MM.1S (cell line): ENCODE results near the gene CXXC5.

Experiments
- DNase-seq: peaks from one replicate; pipeline ENCODE4 v3.0.0-alpha.2; 2015
- H2AFZ ChIP-seq: fragments of 300-600 bp; sonication (generic); 2 replicates; pipeline ENCODE4 v1.6.0; 2016; ENCODE audit warnings: antibody characterized with exemption, low read length
- H3F3A ChIP-seq: fragments of 300-600 bp; sonication (generic); 2 replicates; pipeline ENCODE4 v1.6.1; 2016; ENCODE audit warnings: mild to moderate bottlenecking, antibody characterized with exemption, low read length, moderate library complexity, mixed read lengths; ENCODE audit not compliant: insufficient read depth
- H3K27ac ChIP-seq: fragments of 300-600 bp; sonication (generic); 2 replicates; pipeline ENCODE4 v1.5.1; 2016; ENCODE audit warnings: mild to moderate bottlenecking, low read length
- H3K27me3 ChIP-seq: fragments of 300-600 bp; sonication (generic); replicated peaks from 2 replicates; pipeline ENCODE4 v1.6.0; 2016; ENCODE audit warnings: low read length; ENCODE audit not compliant: insufficient read depth
- H3K36me3 ChIP-seq: fragments of 300-600 bp; sonication (generic); replicated peaks from 2 replicates; pipeline ENCODE4 v1.6.1; 2016; ENCODE audit warnings: mild to moderate bottlenecking, low read length, mixed read lengths; ENCODE audit not compliant: insufficient read depth
- H3K4me1 ChIP-seq: fragments of 300-600 bp; sonication (generic); 2 replicates; pipeline ENCODE4 v1.6.1; 2016; ENCODE audit warnings: low read length, mixed read lengths
- H3K4me2 ChIP-seq: fragments of 300-600 bp; sonication (generic); 2 replicates; pipeline ENCODE4 v1.6.0; 2016; ENCODE audit warnings: low read depth, low read length
- H3K4me3 ChIP-seq: fragments of 300-600 bp; sonication (generic); 2 replicates; pipeline ENCODE4 v1.5.1; 2016; ENCODE audit warnings: low read length, mixed read lengths
- H3K79me2 ChIP-seq: fragments of 300-600 bp; sonication (generic); 2 replicates; pipeline ENCODE4 v1.6.1; 2016; ENCODE audit warnings: mixed run types, low read length, mixed read lengths
- H3K9ac ChIP-seq: fragments of 300-600 bp; sonication (generic); 2 replicates; pipeline ENCODE4 v1.6.1; 2016; ENCODE audit warnings: low read length, mixed read lengths
- H3K9me2 ChIP-seq: fragments of 300-600 bp; sonication (generic); replicated peaks from 2 replicates; pipeline ENCODE4 v1.6.1; 2016; ENCODE audit warnings: mild to moderate bottlenecking, low read length, mixed read lengths; ENCODE audit not compliant: insufficient read depth
- H3K9me3 ChIP-seq: fragments of 300-600 bp; sonication (generic); replicated peaks from 2 replicates; pipeline ENCODE4 v1.6.1; 2016; ENCODE audit warnings: mild to moderate bottlenecking, low read length, mixed read lengths; ENCODE audit not compliant: insufficient read depth
- H4K20me1 ChIP-seq: fragments of 300-600 bp; sonication (generic); 2 replicates; pipeline ENCODE4 v1.6.1; 2016; ENCODE audit warnings: mild to moderate bottlenecking, low read length, moderate library complexity, mixed read lengths; ENCODE audit not compliant: insufficient read depth
- EZH2 ChIP-seq: fragments of 300-600 bp; sonication (generic); optimal IDR thresholded peaks from 2 replicates; pipeline ENCODE3; 2017; ENCODE audit warnings: low read depth, mild to moderate bottlenecking, antibody characterized with exemption, low read length, mixed read lengths
- EZH2phosphoT487 ChIP-seq: fragments of 300-600 bp; sonication (generic); IDR thresholded peaks from 2 replicates; pipeline ENCODE4 v1.6.1; 2018; ENCODE audit warnings: antibody characterized with exemption, low read length
- TF ChIP-seq, protein P1 (sequence below): fragments of 300-600 bp; sonication (generic); IDR thresholded peaks from 2 replicates; pipeline ENCODE4 v1.5.1; 2016; ENCODE audit warnings: antibody characterized with exemption, low read length, mixed read lengths

CXXC5 gene

GRCh38 chr5:139636975-139637408 is 11.2 kb upstream of the CXXC5 start:
- no peaks in the 10 kb centered on the region for H3K36me3 ChIP-seq
- H3K27ac ChIP-seq = peak overlapping the region; percentile 98
- peak; percentile 46 for DNase-seq
- H3K4me2 ChIP-seq = peak overlapping the region; percentile 96
- H3K79me2 ChIP-seq = peaks cover 21% of the 10 kb centered on the region
- no peaks in the 10 kb centered on the region for H3K27me3 ChIP-seq
- peaks cover 65% of the 10 kb centered on the region for H3F3A ChIP-seq
- no peak for TF ChIP-seq EZH2phosphoT487
- TF ChIP-seq EZH2 = no peak
- TF ChIP-seq, protein P1, sequence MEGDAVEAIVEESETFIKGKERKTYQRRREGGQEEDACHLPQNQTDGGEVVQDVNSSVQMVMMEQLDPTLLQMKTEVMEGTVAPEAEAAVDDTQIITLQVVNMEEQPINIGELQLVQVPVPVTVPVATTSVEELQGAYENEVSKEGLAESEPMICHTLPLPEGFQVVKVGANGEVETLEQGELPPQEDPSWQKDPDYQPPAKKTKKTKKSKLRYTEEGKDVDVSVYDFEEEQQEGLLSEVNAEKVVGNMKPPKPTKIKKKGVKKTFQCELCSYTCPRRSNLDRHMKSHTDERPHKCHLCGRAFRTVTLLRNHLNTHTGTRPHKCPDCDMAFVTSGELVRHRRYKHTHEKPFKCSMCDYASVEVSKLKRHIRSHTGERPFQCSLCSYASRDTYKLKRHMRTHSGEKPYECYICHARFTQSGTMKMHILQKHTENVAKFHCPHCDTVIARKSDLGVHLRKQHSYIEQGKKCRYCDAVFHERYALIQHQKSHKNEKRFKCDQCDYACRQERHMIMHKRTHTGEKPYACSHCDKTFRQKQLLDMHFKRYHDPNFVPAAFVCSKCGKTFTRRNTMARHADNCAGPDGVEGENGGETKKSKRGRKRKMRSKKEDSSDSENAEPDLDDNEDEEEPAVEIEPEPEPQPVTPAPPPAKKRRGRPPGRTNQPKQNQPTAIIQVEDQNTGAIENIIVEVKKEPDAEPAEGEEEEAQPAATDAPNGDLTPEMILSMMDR = no peak
- peak overlapping the region; percentile 65 for H3K4me3 ChIP-seq
- H3K4me1 ChIP-seq = peaks cover 62% of the 10 kb centered on the region
- peak overlapping the region; percentile 93 for H3K9ac ChIP-seq
- H3K9me2 ChIP-seq = no peaks in the 10 kb centered on the region
- H3K9me3 ChIP-seq = no peaks in the 10 kb centered on the region
- no peaks in the 10 kb centered on the region for H4K20me1 ChIP-seq
- no peak overlapping the region for H2AFZ ChIP-seq

DNA sequence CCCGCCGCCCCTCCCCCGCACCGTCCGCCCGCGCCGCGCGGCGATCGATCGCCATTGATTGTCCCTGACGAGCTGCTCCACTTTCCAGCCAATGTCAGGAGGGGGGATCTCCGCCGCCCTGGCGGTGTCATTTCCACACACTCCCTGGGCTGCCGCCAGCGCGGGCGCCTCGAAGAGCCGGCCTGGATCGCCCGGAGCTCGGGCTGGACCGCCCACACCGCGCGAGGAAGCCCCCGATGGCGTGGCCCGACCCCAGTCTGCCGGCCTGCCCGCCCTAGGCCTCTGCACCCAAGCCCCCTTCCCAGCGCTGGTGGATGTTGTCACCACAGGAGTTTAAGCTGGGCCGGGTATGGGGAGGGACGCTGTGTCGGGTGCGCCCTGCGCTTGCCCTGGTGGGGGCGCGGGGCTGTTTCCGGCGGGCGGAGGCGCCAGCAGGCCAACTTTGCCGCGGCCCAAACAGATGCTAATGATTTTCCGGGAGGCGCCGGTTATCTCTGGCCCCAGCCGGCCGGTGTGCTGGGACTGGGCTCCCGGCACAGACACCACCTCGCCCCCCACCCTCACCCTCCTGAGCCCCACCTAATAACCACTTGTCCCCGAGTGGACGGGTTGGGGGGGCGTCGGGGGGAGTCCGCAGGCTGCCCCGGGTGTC is 10.6 kb upstream of the CXXC5 start:
- Histone ChIP-seq H3F3A (peaks cover 59% of the 10 kb centered on the region), H3K4me1 (peaks cover 56% of the 10 kb centered on the region), H4K20me1 (no peaks in the 10 kb centered on the region), H2AFZ (peak overlapping the region; percentile 50; the same call in 1 of the 2 replicates), H3K9ac (peak overlapping the region; percentile 93), H3K79me2 (peaks cover 21% of the 10 kb centered on the region), H3K4me3 (peak overlapping the region; percentile 65), H3K27me3 (no peaks in the 10 kb centered on the region), H3K9me2 (no peaks in the 10 kb centered on the region), H3K36me3 (no peaks in the 10 kb centered on the region), H3K9me3 (no peaks in the 10 kb centered on the region), H3K4me2 (peak overlapping the region; percentile 96), H3K27ac (peak overlapping the region; percentile 98)
- peak; percentile 83 for DNase-seq
- TF ChIP-seq, protein P1 = peak; percentile 33
- TF ChIP-seq EZH2 = no peak

- Histone ChIP-seq H3K79me2 (peaks cover 21% of the 10 kb centered on the region), H3K4me2 (peak overlapping the region; percentile 96), H3K4me1 (peaks cover 54% of the 10 kb centered on the region), H3F3A (peaks cover 54% of the 10 kb centered on the region), H3K9me2 (no peaks in the 10 kb centered on the region), H3K36me3 (no peaks in the 10 kb centered on the region), H3K9me3 (no peaks in the 10 kb centered on the region), H3K4me3 (peak overlapping the region; percentile 65), H4K20me1 (no peaks in the 10 kb centered on the region), H3K27ac (peak overlapping the region; percentile 98), H3K27me3 (no peaks in the 10 kb centered on the region), H2AFZ (peak overlapping the region; percentile 50; the same call in 1 of the 2 replicates), H3K9ac (peak overlapping the region; percentile 93)
- TF ChIP-seq EZH2phosphoT487 (no peak), EZH2 (no peak)
- TF ChIP-seq, protein P1 = no peak
- peak; percentile 95 for DNase-seq
Measured at GRCh38 chr5:139638090-139638735, 9.9 kb upstream of the CXXC5 start.
